Spleen (tissue), 11 donors: Measurements from ENCODE around the gene PGBD2. TPM values are rescaled to one million over a fixed set of nuclear protein-coding genes. Genes with fewer than 3 reads are reported as not detected.
A peak's percentile ranks its signal among the peaks of the same experiment; 100 is the strongest.

ENCODE experiments used
- DNase-seq: peaks from one replicate; pipeline ENCODE4 v3.0.0-alpha.2; 2020
- H3K27ac ChIP-seq, 8 donors: fragments of 200-600 bp; sonication (generic) in 7 of 8; 1 replicate in 4 of 8; 2 replicates in 4 of 8; pipeline versions ENCODE4 v1.5.0 to v1.8.0; 2016 to 2021; ENCODE audit warnings: inconsistent platforms in 4 of 8, mild to moderate bottlenecking in 4 of 8, moderate library complexity in 1 of 8
- H3K27me3 ChIP-seq, 7 donors: fragments of 200-600 bp; sonication (generic) in 6 of 7; replicated peaks in 1 of 7; 1 replicate in 4 of 7; 2 replicates in 3 of 7; pipeline versions ENCODE4 v1.5.0 to v1.8.0; 2016 to 2021; ENCODE audit warnings: inconsistent platforms in 3 of 7, mild to moderate bottlenecking in 1 of 7
- H3K36me3 ChIP-seq, 6 donors: fragments of 200-600 bp; sonication (generic) in 5 of 6; 1 replicate in 4 of 6; 2 replicates in 2 of 6; pipeline versions ENCODE4 v1.5.0 to v1.8.0; 2016 to 2021; ENCODE audit warnings: inconsistent platforms in 2 of 6
- H3K4me1 ChIP-seq, 6 donors: fragments of 200-600 bp; sonication (generic) in 5 of 6; 1 replicate in 3 of 6; 2 replicates in 3 of 6; pipeline versions ENCODE4 v1.5.0 to v1.8.0; 2016 to 2021; ENCODE audit warnings: inconsistent platforms in 3 of 6
- H3K4me3 ChIP-seq, 8 donors: fragments of 200-600 bp; sonication (generic) in 7 of 8; 1 replicate in 4 of 8; 2 replicates in 4 of 8; pipeline versions ENCODE4 v1.5.0 to v1.8.0; 2016 to 2021; ENCODE audit warnings: inconsistent platforms in 4 of 8, mild to moderate bottlenecking in 4 of 8, moderate library complexity in 2 of 8
- H3K9me3 ChIP-seq, 8 donors: fragments of 200-600 bp; sonication (generic) in 7 of 8; 1 replicate in 4 of 8; 2 replicates in 4 of 8; pipeline versions ENCODE4 v1.5.0 to v1.8.0; 2016 to 2021; ENCODE audit warnings: inconsistent platforms in 4 of 8
- POLR2A ChIP-seq, 3 donors: fragments of 450-650 bp; IDR thresholded peaks; one replicate each; pipeline ENCODE4 v1.5.1; 2017; ENCODE audit warnings: antibody characterized with exemption in 3 of 3, mild to moderate bottlenecking in 1 of 3
- POLR2AphosphoS5 ChIP-seq, 3 donors: sonication (generic); formaldehyde crosslinking; IDR thresholded peaks; one replicate each; pipeline ENCODE4 v1.5.1; 2017; ENCODE audit warnings: antibody characterized with exemption in 3 of 3
- WGBS, 5 donors: extraction: QIAGEN DNeasy Blood & Tissue Kit in 3 of 5; methylation state at CpG; one replicate each; pipeline versions ENCODE4 v1.1.5 to v1.1.7; 2013 to 2018; 5-methylcytosine and 5-hydroxymethylcytosine counted together
- intact Hi-C: fragments of 100-400 bp; cut with DNase I; formaldehyde crosslinking; loops from one replicate; pipeline ENCODE4 v1.15.0; 2023; ENCODE audit warnings: low total_unique reads
- polyA plus RNA-seq, 3 donors: library from polyadenylated mRNA; stranded (reverse); fragments of 200-250 nt; gene quantifications; one replicate each; pipeline ENCODE4 v1.2.1, GENCODE V29; 2013
- total RNA-seq, 7 donors: library from RNA; depleted of rRNA in 3 of 7; stranded (reverse); fragments of >200 nt in 3 of 7; fragmentation: NEBNext Ultra II Directional in 4 of 7; extraction: Animal tissue kit (Norgen Biotek cat#: 25700) in 4 of 7; gene quantifications; one replicate each; pipeline versions ENCODE4 v1.1.0 to v1.2.1, GENCODE V29; 2016 to 2021
- TF ChIP-seq, protein P1 (sequence below), 11 experiments: fragments of 200-600 bp in 7 of 11; fragments of 450-650 bp in 4 of 11; sonication (generic) in 4 of 11; IDR thresholded peaks in 8 of 11; conservative IDR thresholded peaks in 3 of 11; 1 replicate in 7 of 11; 2 replicates in 4 of 11; pipeline versions ENCODE4 v1.4.0 to v1.8.0; 2016 to 2021; ENCODE audit warnings: antibody characterized with exemption in 11 of 11, inconsistent platforms in 4 of 11, mild to moderate bottlenecking in 1 of 11
- donor health status: healthy with polysubstance abuse.
- donor health status: DM: no; HTN: no; CAD: no; lungs with moderate emphysema.
- donor health status: DM: no; HTN: no; CAD: no.
- donor health status: Bipolar disorder and iron deficiency.
- donor health status: healthy.
- donor health status: DM: no; HTN: no; CAD: no.
- donor health status: DM: yes; HTN: yes; CAD: no.

The PGBD2 gene
- total and polyA plus RNA-seq, 10 donors: 7.2 to 23.1 (median 11.9) TPM

DNA sequence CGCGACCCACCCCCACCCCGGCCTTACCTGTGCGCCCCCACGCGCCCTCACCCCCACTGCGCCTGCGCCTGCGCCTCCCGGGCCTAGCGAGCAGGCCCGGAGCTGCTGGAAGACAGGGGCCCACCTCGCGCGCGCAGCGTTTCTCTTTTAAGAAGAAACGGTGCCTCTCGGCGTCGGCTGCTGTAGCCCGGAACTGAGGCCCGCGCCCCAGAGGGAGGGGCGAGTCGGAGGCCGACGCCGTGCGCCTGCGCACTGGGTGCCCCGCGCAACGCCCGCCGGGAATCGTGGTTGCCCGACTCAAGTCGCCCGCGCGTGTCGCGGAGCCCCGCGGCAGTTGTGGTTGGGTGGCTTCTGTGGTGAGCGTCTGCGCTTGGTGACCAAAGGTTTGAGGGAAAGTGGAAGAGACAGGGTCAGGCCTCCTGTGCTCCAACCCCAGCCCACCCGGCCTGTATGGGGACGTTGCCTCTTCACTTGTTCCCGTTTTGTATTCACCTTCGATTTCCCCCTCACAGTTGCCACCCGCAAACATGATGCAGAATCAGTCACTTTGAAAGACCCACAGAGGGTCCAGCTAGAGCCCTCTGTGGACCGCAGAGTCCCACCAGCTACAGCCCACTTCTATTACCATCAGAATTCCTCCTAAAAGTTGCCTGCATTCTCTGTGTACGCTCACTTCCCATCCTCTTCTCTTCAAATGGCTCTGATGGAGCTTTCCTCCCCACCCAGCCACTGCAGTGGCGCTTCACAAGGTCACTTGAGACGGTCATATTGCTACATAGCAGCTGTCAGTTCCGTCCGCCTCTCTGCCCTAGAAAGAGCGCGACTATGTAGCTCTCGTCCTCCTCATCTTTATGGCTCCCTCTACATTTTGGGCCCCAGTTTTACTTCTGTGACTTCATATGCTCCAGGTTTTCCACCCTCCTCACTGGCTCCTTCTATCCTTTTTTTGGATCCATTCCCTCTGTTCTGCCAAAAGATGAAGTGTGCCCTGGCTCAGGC, 46.8 kb upstream of the PGBD2 start, which contains the start of gene ZNF692:
Gene ZNF692, minus strand, starts transcription at position 195 of the 999 bp plus-strand sequence. CDS start 776 bp downstream, outside the sequence.
- TF ChIP-seq POLR2AphosphoS5 (IDR thresholded peaks at IDR 0.05) (peak; percentile 97 to 98 (median 98)), POLR2A (IDR thresholded peaks at IDR 0.05) (peak; percentile 53 to 79 (median 78))
- TF ChIP-seq, protein P1, sequence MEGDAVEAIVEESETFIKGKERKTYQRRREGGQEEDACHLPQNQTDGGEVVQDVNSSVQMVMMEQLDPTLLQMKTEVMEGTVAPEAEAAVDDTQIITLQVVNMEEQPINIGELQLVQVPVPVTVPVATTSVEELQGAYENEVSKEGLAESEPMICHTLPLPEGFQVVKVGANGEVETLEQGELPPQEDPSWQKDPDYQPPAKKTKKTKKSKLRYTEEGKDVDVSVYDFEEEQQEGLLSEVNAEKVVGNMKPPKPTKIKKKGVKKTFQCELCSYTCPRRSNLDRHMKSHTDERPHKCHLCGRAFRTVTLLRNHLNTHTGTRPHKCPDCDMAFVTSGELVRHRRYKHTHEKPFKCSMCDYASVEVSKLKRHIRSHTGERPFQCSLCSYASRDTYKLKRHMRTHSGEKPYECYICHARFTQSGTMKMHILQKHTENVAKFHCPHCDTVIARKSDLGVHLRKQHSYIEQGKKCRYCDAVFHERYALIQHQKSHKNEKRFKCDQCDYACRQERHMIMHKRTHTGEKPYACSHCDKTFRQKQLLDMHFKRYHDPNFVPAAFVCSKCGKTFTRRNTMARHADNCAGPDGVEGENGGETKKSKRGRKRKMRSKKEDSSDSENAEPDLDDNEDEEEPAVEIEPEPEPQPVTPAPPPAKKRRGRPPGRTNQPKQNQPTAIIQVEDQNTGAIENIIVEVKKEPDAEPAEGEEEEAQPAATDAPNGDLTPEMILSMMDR (IDR thresholded peaks at IDR 0.05 in 8 of 11, conservative IDR thresholded peaks at IDR 0.05 in 3 of 11): peak in 2 of 11 experiments; percentile 13 to 25
- intact Hi-C loops: no loop called here
- H3K4me1 ChIP-seq: peaks cover 23 to 79% (median 42%) of the 10 kb centered on the region in 6 donors

DNA sequence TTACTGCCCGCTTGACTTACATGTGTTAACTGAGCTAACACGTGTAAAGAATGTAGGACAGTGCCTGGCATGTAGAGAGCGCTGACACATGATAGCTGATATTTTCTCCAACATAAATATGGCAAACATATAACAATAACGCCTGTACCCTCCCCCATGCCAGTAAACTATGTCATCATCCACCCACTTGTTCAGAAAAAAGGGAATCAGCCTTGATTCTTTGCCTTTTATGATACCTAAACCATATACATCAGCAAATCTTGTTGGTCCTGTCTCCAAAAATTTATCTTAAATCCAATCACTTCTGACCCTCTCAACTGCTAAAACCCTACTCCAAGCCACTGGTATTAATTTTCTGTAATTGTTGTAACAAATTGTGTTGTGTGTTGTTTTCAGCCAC, 46.0 kb upstream of the PGBD2 start:
- TF ChIP-seq, protein P1 (IDR thresholded peaks at IDR 0.05 in 8 of 11, conservative IDR thresholded peaks at IDR 0.05 in 3 of 11): no peak
- no peak for TF ChIP-seq POLR2A (IDR thresholded peaks at IDR 0.05)
- no peak for TF ChIP-seq POLR2AphosphoS5 (IDR thresholded peaks at IDR 0.05)
- intact Hi-C loops: no loop called here
- Histone ChIP-seq H3K9me3 (no peaks in the 10 kb centered on the region), H3K27ac (peak overlapping the region; percentile 86 to 99 (median 94)), H3K4me1 (peaks cover 23 to 73% (median 42%) of the 10 kb centered on the region in 6 donors), H3K36me3 (peaks cover 0 to 11% (median 0%) of the 10 kb centered on the region in 6 donors), H3K27me3 (no peaks in the 10 kb centered on the region), H3K4me3 (peak overlapping the region in 1 of 8 donors; percentile 76)
- 82 to 91% (median 84%) methylated on average over 4 of the region's 4 CpGs for WGBS, 5 donors
- DNase-seq: no peak

More for the DNA sequence above, 46.8 kb upstream of the PGBD2 start, which contains the start of gene ZNF692:
- no peaks in the 10 kb centered on the region for H3K27me3 ChIP-seq
- H3K36me3 ChIP-seq: peaks cover 0 to 18% (median 0%) of the 10 kb centered on the region in 6 donors
- peak within 1 kb of the TSS; percentile 86 to 99 (median 94) for H3K27ac ChIP-seq
- peak; percentile 100 for DNase-seq
- peak within 1 kb of the TSS; percentile 48 to 76 (median 54) for H3K4me3 ChIP-seq
- 2 to 7% (median 5%) methylated on average over 47 to 62 of the region's 62 CpGs for WGBS, 5 donors
- H3K9me3 ChIP-seq: no peaks in the 10 kb centered on the region

DNA sequence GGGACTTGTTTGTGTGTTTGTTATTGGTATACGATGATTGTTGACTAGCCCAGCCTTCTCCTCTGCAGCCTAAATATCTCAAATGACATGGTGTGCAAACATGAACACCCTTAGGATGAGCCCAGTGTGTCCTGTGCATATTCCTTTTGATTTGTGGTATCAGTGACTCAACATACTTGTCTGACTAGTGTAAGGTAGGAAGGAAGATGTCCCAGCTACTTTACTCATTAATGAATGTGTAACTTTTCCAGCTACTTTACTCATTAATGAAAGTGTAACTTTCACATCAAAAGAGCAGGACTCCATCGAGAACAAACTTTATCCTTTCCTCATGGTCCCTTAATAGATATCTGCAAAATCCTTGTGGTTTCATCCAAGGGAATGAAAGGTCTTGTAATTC, 44.4 kb upstream of the PGBD2 start:
- H3K4me3 ChIP-seq: no peak overlapping the region
- WGBS, 5 donors: 94 to 98% (median 95%) methylated on average over 2 of the region's 2 CpGs
- H3K4me1 ChIP-seq: peaks cover 23 to 59% (median 41%) of the 10 kb centered on the region in 6 donors

More for the DNA sequence above, 44.4 kb upstream of the PGBD2 start:
- DNase-seq: no peak
- H3K36me3 ChIP-seq: no peaks in the 10 kb centered on the region
- H3K27ac ChIP-seq: no peak overlapping the region
- H3K9me3 ChIP-seq: no peaks in the 10 kb centered on the region
- H3K27me3 ChIP-seq: no peaks in the 10 kb centered on the region
- intact Hi-C loops: no loop called here
- TF ChIP-seq POLR2A (IDR thresholded peaks at IDR 0.05) (no peak), POLR2AphosphoS5 (IDR thresholded peaks at IDR 0.05) (no peak)
- TF ChIP-seq, protein P1 (IDR thresholded peaks at IDR 0.05 in 8 of 11, conservative IDR thresholded peaks at IDR 0.05 in 3 of 11): no peak
